Right lobe of liver (tissue), 6 donors: Measurements from ENCODE around the gene CADPS. TPM values are rescaled to one million over a fixed set of nuclear protein-coding genes. Genes with fewer than 3 reads are reported as not detected.

Source experiments
- ATAC-seq, 4 donors: fragments of 200-7000 bp; cut with Tn5 transposase; one replicate each; pipeline ENCODE4 v1.9.1; 2020; ENCODE audit warnings: mild to moderate bottlenecking in 4 of 4, moderate library complexity in 4 of 4
- DNase-seq, 3 donors: peaks; one replicate each; pipeline ENCODE4 v3.0.0-alpha.2; 2020
- H3K27ac ChIP-seq, 3 donors: fragments of 200-600 bp; one replicate each; pipeline ENCODE4 v1.8.0; 2022
- H3K27me3 ChIP-seq, 2 donors: fragments of 200-600 bp; one replicate each; pipeline ENCODE4 v1.8.0; 2022
- H3K36me3 ChIP-seq, 4 donors: fragments of 200-600 bp; sonication (generic) in 1 of 4; one replicate each; pipeline versions ENCODE4 v1.5.1 to v1.8.0; 2017 to 2022; ENCODE audit warnings: control low read depth in 1 of 4
- H3K4me1 ChIP-seq, 4 donors: fragments of 200-600 bp; sonication (generic) in 1 of 4; one replicate each; pipeline versions ENCODE4 v1.5.1 to v1.8.0; 2017 to 2022; ENCODE audit warnings: control low read depth in 1 of 4
- H3K4me3 ChIP-seq, 3 donors: fragments of 200-600 bp; one replicate each; pipeline ENCODE4 v1.8.0; 2022
- H3K9me3 ChIP-seq, 4 donors: fragments of 200-600 bp; sonication (generic) in 1 of 4; one replicate each; pipeline versions ENCODE4 v1.5.1 to v1.8.0; 2017 to 2022; ENCODE audit warnings: control low read depth in 1 of 4
- CTCF ChIP-seq, 4 donors: fragments of 200-600 bp in 3 of 4; fragments of 450-650 bp in 1 of 4; IDR thresholded peaks; one replicate each; pipeline versions ENCODE4 v1.5.1 to v1.8.0; 2016 to 2022; ENCODE audit warnings: antibody characterized with exemption in 4 of 4, mild to moderate bottlenecking in 2 of 4
- POLR2A ChIP-seq: fragments of 450-650 bp; IDR thresholded peaks from one replicate; pipeline ENCODE4 v1.6.1; 2017; ENCODE audit warnings: antibody characterized with exemption, mild to moderate bottlenecking
- WGBS: methylation state at CpG from one replicate; pipeline ENCODE4 v1.1.6; 2018; ENCODE audit warnings: low coverage, low lambda C conversion rate; ENCODE audit not compliant: insufficient coverage; ENCODE audit errors: missing lambda C conversion rate; 5-methylcytosine and 5-hydroxymethylcytosine counted together
- intact Hi-C, 2 donors: fragments of 100-400 bp; cut with DNase I; formaldehyde crosslinking; loops; one replicate each; pipeline versions ENCODE4 v1.11.2 to v1.14.1; 2022
- total RNA-seq, 6 experiments: library from RNA; depleted of rRNA in 2 of 6; stranded (reverse); fragments of >200 nt in 2 of 6; fragmentation: NEBNext Ultra II Directional in 3 of 6; extraction: Animal tissue kit (Norgen Biotek cat#: 25700) in 3 of 6; gene quantifications; one replicate each; pipeline versions ENCODE4 v1.1.0 to v1.2.4, GENCODE V29; 2016 to 2023
- donor health status: DM: no; HTN: yes; CAD: no.
- donor health status: DM: no; HTN: no; CAD: no.
- donor health status: DM: no; HTN: no; CAD: no.
- donor health status: DM: no; HTN: yes; CAD: no.
- donor health status: DM: no; HTN: yes; CAD: no.

The CADPS gene
- total RNA-seq, 6 experiments from 2014 or later: 0.06 to 0.98 TPM; not detected in 4

GRCh38 chr3:62768896-62769295 lies 106.3 kb downstream of the CADPS start:
- no peaks in the 10 kb centered on the region for H3K27me3 ChIP-seq
- ATAC-seq (no peak), DNase-seq (no peak)
- no peaks in the 10 kb centered on the region for H3K4me1 ChIP-seq
- H3K36me3 ChIP-seq: no peaks in the 10 kb centered on the region
- no peak overlapping the region for H3K4me3 ChIP-seq
- intact Hi-C loops: no loop called here
- TF ChIP-seq POLR2A (no peak), CTCF (IDR thresholded peaks at IDR 0.05) (no peak)
- no peak overlapping the region for H3K27ac ChIP-seq
- no peaks in the 10 kb centered on the region for H3K9me3 ChIP-seq
- 40% methylated on average over 2 of the region's 2 CpGs for WGBS

GRCh38 chr3:62761711-62762110 lies 113.5 kb downstream of the CADPS start:
- DNase-seq (no peak), ATAC-seq (no peak)
- H3K4me1 ChIP-seq: no peaks in the 10 kb centered on the region
- H3K4me3 ChIP-seq: no peak overlapping the region
- H3K9me3 ChIP-seq: no peaks in the 10 kb centered on the region
- TF ChIP-seq POLR2A (no peak), CTCF (IDR thresholded peaks at IDR 0.05) (no peak)
- H3K27ac ChIP-seq: no peak overlapping the region
- H3K27me3 ChIP-seq: no peaks in the 10 kb centered on the region
- H3K36me3 ChIP-seq: no peaks in the 10 kb centered on the region
- intact Hi-C loops: no loop called here
- 100% methylated on average over 1 of the region's 1 CpG for WGBS

- Histone ChIP-seq H3K4me3 (no peak overlapping the region), H3K27me3 (no peaks in the 10 kb centered on the region), H3K27ac (no peak overlapping the region), H3K4me1 (no peaks in the 10 kb centered on the region), H3K36me3 (no peaks in the 10 kb centered on the region), H3K9me3 (no peaks in the 10 kb centered on the region)
- TF ChIP-seq POLR2A (no peak), CTCF (IDR thresholded peaks at IDR 0.05) (no peak)
- DNase-seq (no peak), ATAC-seq (no peak)
- intact Hi-C loops: no loop called here
Measured at GRCh38 chr3:62761311-62761710, 113.9 kb downstream of the CADPS start.

DNA sequence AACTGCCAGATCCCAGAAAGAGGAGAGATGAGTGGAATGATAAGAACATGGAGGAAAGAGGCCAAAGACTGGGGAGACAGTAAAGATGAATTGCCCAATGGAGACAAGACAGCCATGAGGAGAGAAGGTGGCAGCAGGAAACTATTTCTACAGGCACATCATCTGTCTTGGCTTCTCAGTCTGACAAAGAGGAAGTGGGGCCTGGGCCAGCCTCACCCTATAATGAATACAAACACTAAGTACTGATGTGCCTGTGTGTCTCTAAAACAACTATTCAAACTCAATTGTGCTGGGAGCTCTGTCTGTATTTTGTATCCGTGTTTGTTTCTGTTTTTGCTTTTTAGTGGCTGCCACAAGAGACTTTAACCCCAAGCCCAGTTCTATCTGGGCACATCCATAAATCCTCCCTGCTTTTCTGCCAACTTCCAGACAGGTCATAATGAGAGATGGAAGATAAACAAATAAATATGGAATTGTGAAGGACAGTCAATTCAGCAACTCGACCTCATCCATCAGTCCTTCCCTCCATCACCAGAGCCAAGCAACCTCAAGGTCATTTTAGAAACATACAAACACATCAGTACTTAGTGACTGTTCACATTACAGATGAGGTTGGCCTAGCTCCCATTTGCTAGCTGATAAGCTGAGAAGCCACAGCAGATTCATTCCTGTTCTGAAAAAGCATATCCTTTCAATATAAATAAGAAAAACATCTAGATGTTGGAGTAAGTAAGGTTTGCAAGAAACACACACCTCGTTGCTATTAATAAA lies 116.7 kb downstream of the CADPS start:
- DNase-seq (no peak), ATAC-seq (no peak)
- 46% methylated on average over 3 of the region's 3 CpGs for WGBS
- Histone ChIP-seq H3K4me1 (no peaks in the 10 kb centered on the region), H3K27me3 (no peaks in the 10 kb centered on the region), H3K9me3 (no peaks in the 10 kb centered on the region), H3K4me3 (no peak overlapping the region), H3K27ac (no peak overlapping the region), H3K36me3 (no peaks in the 10 kb centered on the region)
- intact Hi-C loops: no loop called here
- TF ChIP-seq POLR2A: no peak
- no peak for TF ChIP-seq CTCF (IDR thresholded peaks at IDR 0.05)

- H3K4me3 ChIP-seq: no peak overlapping the region
- no peak for TF ChIP-seq CTCF (IDR thresholded peaks at IDR 0.05)
- TF ChIP-seq POLR2A: no peak
- no peak overlapping the region for H3K27ac ChIP-seq
- H3K27me3 ChIP-seq: no peaks in the 10 kb centered on the region
- no peak for DNase-seq
- no peak for ATAC-seq
- intact Hi-C loops: no loop called here
- H3K9me3 ChIP-seq: no peaks in the 10 kb centered on the region
- H3K4me1 ChIP-seq: no peaks in the 10 kb centered on the region
- WGBS: 62% methylated on average over 3 of the region's 4 CpGs
- H3K36me3 ChIP-seq: no peaks in the 10 kb centered on the region
Measured at GRCh38 chr3:62757045-62757444, 118.2 kb downstream of the CADPS start.
